Motor neuron (in vitro differentiated cells): ENCODE data around the gene RBP2. TPM values are rescaled to one million over a fixed set of nuclear protein-coding genes. Genes with fewer than 3 reads are reported as not detected.
A peak's percentile ranks its signal among the peaks of the same experiment; 100 is the strongest.

Source experiments
- ATAC-seq, 8 experiments: fragments of 200-7000 bp; cut with Tn5 transposase; replicated peaks in 6 of 8; 2 replicates each; pipeline ENCODE4 v1.8.0; 2021; ENCODE audit warnings: mild to moderate bottlenecking in 8 of 8, moderate library complexity in 8 of 8
- H3K27ac ChIP-seq, 2 donors: fragments of 250-450 bp; sonication (Bioruptor Pico); 2 replicates each; pipeline ENCODE4 v1.9.0; 2021; ENCODE audit warnings: antibody characterized with exemption in 2 of 2, mild to moderate bottlenecking in 2 of 2, moderate library complexity in 1 of 2
- H3K4me1 ChIP-seq, 2 donors: fragments of 250-450 bp; sonication (Bioruptor Pico); replicated peaks in 1 of 2; 2 replicates each; pipeline ENCODE4 v1.6.1; 2021; ENCODE audit warnings: antibody characterized with exemption in 2 of 2, mild to moderate bottlenecking in 2 of 2, moderate library complexity in 1 of 2
- H3K4me3 ChIP-seq, 5 donors: fragments of 250-450 bp; sonication (Bioruptor Pico); 2 replicates each; pipeline ENCODE4 v1.9.0; 2021; ENCODE audit warnings: antibody characterized with exemption in 5 of 5, mild to moderate bottlenecking in 5 of 5, moderate library complexity in 4 of 5
- WGBS, 10 experiments: fragments of 450-650 bp; shearing (Covaris generic); methylation state at CpG; one replicate each; pipeline ENCODE4 v1.0.0; 2022; 5-methylcytosine and 5-hydroxymethylcytosine counted together
- in situ Hi-C, 9 experiments: fragments of 400-800 bp; cut with MboI; loops; one replicate each; pipeline ENCODE4 v1.15.0; 2021; ENCODE audit warnings: low sequenced_read_pairs in 9 of 9, low pct_unique_long_range_greater_than_20kb in 2 of 9; ENCODE audit not compliant: unreplicated experiment in 9 of 9
- total RNA-seq, 8 experiments: library from RNA; unstranded; fragments of 300-600 nt; gene quantifications; 2 replicates each; pipeline versions ENCODE4 v1.2.3 to v1.2.4, GENCODE V29; 2022

The RBP2 gene
- total RNA-seq, 8 experiments from 2014 or later, result 0.73 to 3.3 (median 1.4) TPM; not detected in 3

DNA sequence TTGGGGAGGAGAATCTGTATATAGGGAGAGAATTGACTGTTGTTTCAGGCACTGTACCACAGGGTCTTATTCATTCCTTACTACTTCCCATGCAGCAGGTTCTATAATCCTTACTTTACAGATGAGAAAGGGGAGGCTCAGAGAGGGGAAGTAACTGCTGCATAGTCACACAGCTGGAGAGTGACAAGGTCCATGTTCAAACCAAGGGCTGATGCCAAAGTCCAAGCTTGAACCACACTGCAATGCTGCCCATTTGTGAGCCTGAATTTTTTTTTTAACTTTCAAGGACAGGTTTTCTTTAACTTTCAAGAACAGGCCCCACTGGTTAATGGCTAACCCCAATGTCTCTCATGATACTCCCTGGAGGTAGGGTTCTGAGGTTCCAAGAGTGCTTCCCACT, 26.2 kb downstream of the RBP2 start:
- Histone ChIP-seq H3K4me1 (peaks cover 4 to 16% of the 10 kb centered on the region in 2 donors), H3K27ac (no peak overlapping the region), H3K4me3 (no peak overlapping the region)
- ATAC-seq, result no peak
- in situ Hi-C loops, result no loop called here

- Histone ChIP-seq H3K4me1 (peaks cover 0 to 10% of the 10 kb centered on the region in 2 donors), H3K27ac (no peak overlapping the region), H3K4me3 (no peak overlapping the region)
- no peak for ATAC-seq
- WGBS, 10 experiments, result 87 to 100% (median 92%) methylated on average over 2 to 4 of the region's 5 CpGs; no CpG with 5 or more reads in 5 of the 10 experiments
- in situ Hi-C loops, result loop anchor here in 2 of 9 experiments (25.0 kb wide), 2 partner anchors 488 to 1413 kb away; partner anchors contain the start of gene CLSTN2 (in 2 of the 2)
Measured at GRCh38 chr3:139449566-139449965, 26.8 kb downstream of the RBP2 start.

- Histone ChIP-seq H3K4me1 (peaks cover 0 to 5% of the 10 kb centered on the region in 2 donors), H3K4me3 (no peak overlapping the region), H3K27ac (no peak overlapping the region)
- peak in 3 of 8 experiments; percentile 20 to 70 (median 21) for ATAC-seq
- 25 to 100% (median 74%) methylated on average over 1 to 3 of the region's 3 CpGs; no CpG with 5 or more reads in 2 of the 10 experiments for WGBS, 10 experiments
- in situ Hi-C loops, result loop anchor here in 2 of 9 experiments (25.0 kb wide), 2 partner anchors 489 to 1414 kb away; partner anchors contain the start of gene CLSTN2 (in 2 of the 2)
Measured at GRCh38 chr3:139448104-139448503, 28.2 kb downstream of the RBP2 start.

DNA sequence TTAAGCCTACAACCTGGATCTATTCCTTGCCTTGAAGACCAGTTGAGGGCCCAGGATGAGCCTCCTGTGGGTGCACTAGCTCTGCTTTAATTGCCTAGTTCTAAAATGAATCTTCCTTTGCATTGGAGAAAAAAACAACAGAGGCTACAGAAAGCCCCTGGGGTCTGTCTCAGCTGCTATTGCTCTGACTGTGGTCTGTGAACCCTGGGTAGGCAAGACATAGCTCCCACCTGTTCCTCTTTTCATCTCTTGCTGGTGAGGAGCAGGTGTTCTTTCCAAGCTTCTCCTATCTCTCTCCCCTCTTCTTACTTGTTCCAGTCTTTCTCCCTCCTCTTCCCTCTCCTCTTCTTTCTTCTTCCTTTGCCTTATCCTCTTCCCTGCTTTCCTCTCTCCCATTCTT, 28.8 kb downstream of the RBP2 start:
- Histone ChIP-seq H3K27ac (no peak overlapping the region), H3K4me3 (no peak overlapping the region), H3K4me1 (no peaks in the 10 kb centered on the region)
- no peak for ATAC-seq
- in situ Hi-C loops, result loop anchor here in 2 of 9 experiments (25.0 kb wide), 2 partner anchors 490 to 1415 kb away; partner anchors contain the start of gene CLSTN2 (in 2 of the 2)

- no peak for ATAC-seq
Measured at GRCh38 chr3:139444446-139444845, 31.9 kb downstream of the RBP2 start.

DNA sequence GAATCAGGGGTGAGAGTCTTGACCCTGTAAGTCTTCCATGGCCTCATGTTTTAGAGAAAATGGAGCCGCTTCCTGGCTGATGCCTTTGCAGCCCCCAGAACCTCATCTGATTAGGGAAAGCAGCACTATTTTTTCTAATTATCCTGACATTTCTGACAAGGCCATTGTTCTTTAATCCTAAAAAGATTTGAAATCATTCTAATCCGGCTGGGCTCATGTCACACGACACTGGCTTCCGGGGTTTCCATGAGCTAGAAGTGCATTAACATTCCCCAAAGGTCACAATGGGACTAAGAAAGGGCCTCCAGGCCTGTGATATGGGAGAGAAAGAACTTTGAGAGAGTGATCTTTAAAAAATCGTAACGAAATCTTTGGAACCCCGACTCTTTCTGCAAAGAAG, 33.1 kb downstream of the RBP2 start:
- 57 to 100% (median 88%) methylated on average over 1 to 7 of the region's 7 CpGs for WGBS, 10 experiments
- Histone ChIP-seq H3K27ac (no peak overlapping the region), H3K4me3 (no peak overlapping the region), H3K4me1 (peaks cover 26 to 27% of the 10 kb centered on the region in 2 donors)
- no peak for ATAC-seq
- in situ Hi-C loops, result loop anchor here in 2 of 9 experiments (25.0 kb wide), 2 partner anchors 494 to 1419 kb away; partner anchors contain the start of gene CLSTN2 (in 2 of the 2)

More at GRCh38 chr3:139444446-139444845, 31.9 kb downstream of the RBP2 start:
- Histone ChIP-seq H3K4me3 (no peak overlapping the region), H3K4me1 (peaks cover 22 to 23% of the 10 kb centered on the region in 2 donors), H3K27ac (no peak overlapping the region)
- in situ Hi-C loops, result loop anchor here in 2 of 9 experiments (25.0 kb wide), 2 partner anchors 493 to 1418 kb away; partner anchors contain the start of gene CLSTN2 (in 2 of the 2)
- 50 to 100% (median 95%) methylated on average over 1 to 3 of the region's 4 CpGs; no CpG with 5 or more reads in 2 of the 10 experiments for WGBS, 10 experiments

DNA sequence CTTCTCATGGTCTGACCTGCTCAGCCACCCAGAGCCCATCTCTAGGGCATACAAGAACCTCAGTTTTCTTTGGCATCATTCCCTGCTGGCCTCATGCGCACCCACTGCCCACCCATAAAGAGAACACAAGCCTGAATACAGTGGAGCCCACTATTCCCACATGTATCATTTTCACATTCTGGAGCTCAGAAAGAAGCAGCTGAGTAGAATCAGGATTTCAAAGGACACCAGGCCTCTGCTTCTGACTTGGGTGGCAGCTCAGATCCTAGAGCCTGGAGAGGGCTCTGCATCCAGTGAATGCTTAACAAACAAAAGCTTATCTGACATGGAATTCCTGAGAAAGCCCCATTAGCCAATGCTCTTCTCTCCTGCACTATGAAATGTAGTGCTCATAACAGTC, 34.7 kb downstream of the RBP2 start:
- 83 to 100% (median 100%) methylated on average over 1 of the region's 1 CpG; no CpG with 5 or more reads in 5 of the 10 experiments for WGBS, 10 experiments
- Histone ChIP-seq H3K4me3 (no peak overlapping the region), H3K27ac (peak overlapping the region in 1 of 2 donors; percentile 12), H3K4me1 (peaks cover 27% of the 10 kb centered on the region in 2 donors)
- no peak for ATAC-seq
- in situ Hi-C loops, result loop anchor here in 2 of 9 experiments (25.0 kb wide), 2 partner anchors 496 to 1421 kb away; partner anchors contain the start of gene CLSTN2 (in 2 of the 2)

- in situ Hi-C loops, result loop anchor here in 2 of 9 experiments (25.0 kb wide), 2 partner anchors 496 to 1421 kb away; partner anchors contain the start of gene CLSTN2 (in 2 of the 2)
- Histone ChIP-seq H3K4me3 (no peak overlapping the region), H3K27ac (peak overlapping the region in 1 of 2 donors; percentile 12), H3K4me1 (peaks cover 27% of the 10 kb centered on the region in 2 donors)
- ATAC-seq, result peak in 4 of 8 experiments; percentile 48 to 79 (median 56)
- whole genome bisulfite sequencing, 10 experiments, result 20 to 100% (median 77%) methylated on average over 1 to 6 of the region's 7 CpGs
Measured at GRCh38 chr3:139440639-139441556, 35.4 kb downstream of the RBP2 start.

DNA sequence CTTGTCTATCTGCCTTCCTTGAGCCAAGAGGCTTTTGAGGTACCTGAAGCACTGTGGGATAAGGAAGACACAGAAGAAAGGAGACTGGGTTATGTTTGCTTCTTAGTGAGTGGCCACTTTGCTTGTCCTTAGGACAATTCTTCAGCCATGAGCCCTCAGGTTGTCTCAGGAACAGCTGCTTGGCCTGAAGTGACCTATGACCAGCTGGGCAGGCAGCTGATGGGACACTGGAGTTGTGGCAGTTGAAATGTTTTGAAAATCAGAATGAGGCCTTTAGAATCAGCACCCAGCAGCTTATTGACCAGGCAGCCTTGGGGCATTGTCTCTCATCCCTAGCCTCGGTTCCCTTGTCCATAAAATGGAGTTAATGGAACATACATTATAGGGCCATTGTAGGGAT, 37.0 kb downstream of the RBP2 start:
- in situ Hi-C loops, result loop anchor here in 2 of 9 experiments (25.0 kb wide), 2 partner anchors 498 to 1423 kb away; partner anchors contain the start of gene CLSTN2 (in 2 of the 2)

GRCh38 chr3:139434764-139435307, 41.5 kb downstream of the RBP2 start:
- in situ Hi-C loops, result loop anchor here in 2 of 9 experiments (25.0 kb wide), 2 partner anchors 502 to 1427 kb away; partner anchors contain the start of gene CLSTN2 (in 2 of the 2)
- 17 to 100% (median 80%) methylated on average over 1 to 6 of the region's 6 CpGs; no CpG with 5 or more reads in 5 of the 10 experiments for WGBS, 10 experiments

More for the DNA sequence above, 37.0 kb downstream of the RBP2 start:
- no peak overlapping the region for H3K27ac ChIP-seq
- H3K4me3 ChIP-seq, result no peak overlapping the region
- peaks cover 34 to 36% of the 10 kb centered on the region in 2 donors for H3K4me1 ChIP-seq
- 14 to 100% (median 30%) methylated on average over 1 of the region's 1 CpG; no CpG with 5 or more reads in 3 of the 10 experiments for WGBS, 10 experiments
- no peak for ATAC-seq

DNA sequence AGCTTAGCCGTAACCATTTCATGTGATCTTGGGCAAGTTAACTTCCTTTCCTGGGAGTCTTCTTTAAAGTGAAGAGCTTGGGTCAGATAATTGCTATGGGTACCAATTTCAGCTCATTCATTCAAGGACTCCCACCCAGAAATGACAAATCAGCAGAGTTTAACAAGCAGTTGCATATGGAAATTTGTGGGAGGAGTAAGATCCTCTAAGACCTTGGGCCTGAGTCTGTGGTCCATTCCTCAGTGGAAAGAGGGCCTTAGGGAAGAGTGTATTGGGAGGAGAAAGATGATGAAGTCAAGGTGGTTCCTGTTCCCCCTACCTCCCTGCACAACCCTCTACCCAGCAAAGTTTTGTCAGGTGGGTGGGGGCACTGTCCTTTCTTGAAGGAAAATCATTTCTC, 42.1 kb downstream of the RBP2 start:
- peak in 2 of 8 experiments; percentile 66 to 79 for ATAC-seq
- Histone ChIP-seq H3K4me1 (peaks cover 10 to 11% of the 10 kb centered on the region in 2 donors), H3K27ac (no peak overlapping the region), H3K4me3 (no peak overlapping the region)
- in situ Hi-C loops, result loop anchor here in 2 of 9 experiments (25.0 kb wide), 2 partner anchors 503 to 1428 kb away; partner anchors contain the start of gene CLSTN2 (in 2 of the 2)
- WGBS, 10 experiments, result 86 to 100% (median 100%) methylated on average over 1 of the region's 1 CpG; no CpG with 5 or more reads in 7 of the 10 experiments

More at GRCh38 chr3:139434764-139435307, 41.5 kb downstream of the RBP2 start:
- H3K4me1 ChIP-seq, result peaks cover 16 to 17% of the 10 kb centered on the region in 2 donors
- peak overlapping the region; percentile 7 to 63 for H3K27ac ChIP-seq
- peak; percentile 31 to 95 (median 69) for ATAC-seq
- H3K4me3 ChIP-seq, result no peak overlapping the region

GRCh38 chr3:139433089-139433488, 43.2 kb downstream of the RBP2 start:
- 100% methylated on average over 1 of the region's 1 CpG; no CpG with 5 or more reads in 8 of the 10 experiments for whole genome bisulfite sequencing, 10 experiments
- Histone ChIP-seq H3K27ac (no peak overlapping the region), H3K4me1 (peaks cover 8 to 9% of the 10 kb centered on the region in 2 donors), H3K4me3 (no peak overlapping the region)
- no peak for ATAC-seq
- in situ Hi-C loops, result loop anchor here in 2 of 9 experiments (25.0 kb wide), 2 partner anchors 504 to 1429 kb away; partner anchors contain the start of gene CLSTN2 (in 2 of the 2)
